CD14-positive monocyte (primary cell): ENCODE measurements around the gene MKLN1. TPM values are rescaled to one million over a fixed set of nuclear protein-coding genes. Genes with fewer than 3 reads are reported as not detected.

Source experiments
- DNase-seq, 3 donors: peaks; one replicate each; pipeline ENCODE4 v3.0.0-alpha.2; 2011 to 2022
- H2AFZ ChIP-seq: 2 replicates; pipeline ENCODE4 v1.6.0; 2012; ENCODE audit warnings: mild to moderate bottlenecking, low read depth, low read length, inconsistent platforms; ENCODE audit not compliant: insufficient read depth, poor library complexity, severe bottlenecking
- H3K27ac ChIP-seq, 2 donors: 1 replicate in 1 of 2; 2 replicates in 1 of 2; pipeline ENCODE4 v1.5.1; 2012 to 2013; ENCODE audit warnings: low read length in 2 of 2, control low read depth in 1 of 2, inconsistent platforms in 1 of 2, low read depth in 1 of 2, mild to moderate bottlenecking in 1 of 2
- H3K27me3 ChIP-seq, 2 donors: one replicate each; pipeline versions ENCODE4 v1.6.0 to v1.6.1; 2011 to 2013; ENCODE audit warnings: low read length in 2 of 2; ENCODE audit not compliant: control insufficient read depth in 2 of 2, insufficient read depth in 2 of 2
- H3K36me3 ChIP-seq, 2 donors: replicated peaks in 1 of 2; 1 replicate in 1 of 2; 2 replicates in 1 of 2; pipeline versions ENCODE4 v1.5.1 to v1.6.1; 2012 to 2013; ENCODE audit warnings: low read length in 2 of 2, control low read depth in 1 of 2, inconsistent platforms in 1 of 2, mild to moderate bottlenecking in 1 of 2; ENCODE audit not compliant: insufficient read depth in 2 of 2, control insufficient read depth in 1 of 2
- H3K4me1 ChIP-seq, 2 donors: 1 replicate in 1 of 2; 2 replicates in 1 of 2; pipeline versions ENCODE4 v1.5.1 to v1.6.1; 2012 to 2013; ENCODE audit warnings: low read length in 2 of 2, control low read depth in 1 of 2, inconsistent platforms in 1 of 2, mild to moderate bottlenecking in 1 of 2, moderate library complexity in 1 of 2; ENCODE audit not compliant: insufficient read depth in 2 of 2, control insufficient read depth in 1 of 2
- H3K4me2 ChIP-seq: replicated peaks from 2 replicates; pipeline ENCODE3; 2012; ENCODE audit warnings: low read length, moderate library complexity, mild to moderate bottlenecking; ENCODE audit not compliant: poor library complexity, severe bottlenecking; ENCODE audit errors: extremely low read depth
- H3K4me3 ChIP-seq, 3 experiments: fragments of 200-600 bp in 1 of 3; sonication (generic) in 1 of 3; replicated peaks in 1 of 3; 1 replicate in 2 of 3; 2 replicates in 1 of 3; pipeline ENCODE4 v1.5.1; 2011 to 2013; ENCODE audit warnings: low read length in 3 of 3, mild to moderate bottlenecking in 3 of 3, control low read depth in 2 of 3, low read depth in 2 of 3, inconsistent platforms in 1 of 3, moderate library complexity in 1 of 3
- H3K79me2 ChIP-seq: 2 replicates; pipeline ENCODE4 v1.6.0; 2012; ENCODE audit warnings: mild to moderate bottlenecking, control low read depth, inconsistent platforms, low read length, moderate library complexity; ENCODE audit not compliant: insufficient read depth
- H3K9ac ChIP-seq: 2 replicates; pipeline ENCODE4 v1.6.0; 2017; ENCODE audit warnings: low read length, mild to moderate bottlenecking; ENCODE audit not compliant: insufficient read depth, poor library complexity, severe bottlenecking
- H3K9me3 ChIP-seq, 2 donors: replicated peaks in 1 of 2; 1 replicate in 1 of 2; 2 replicates in 1 of 2; pipeline versions ENCODE4 v1.5.1 to v1.6.1; 2012 to 2013; ENCODE audit warnings: low read length in 2 of 2, control low read depth in 1 of 2; ENCODE audit not compliant: control insufficient read depth in 1 of 2, insufficient read depth in 1 of 2
- H4K20me1 ChIP-seq: 2 replicates; pipeline ENCODE4 v1.6.0; 2012; ENCODE audit warnings: mild to moderate bottlenecking, low read length, control low read depth, moderate library complexity; ENCODE audit not compliant: insufficient read depth
- H3K27ac Mint-ChIP-seq, 7 donors: one replicate each; pipeline ENCODE4 v1.8.0; 2020; ENCODE audit warnings: mild to moderate bottlenecking in 7 of 7, mixed read lengths in 7 of 7, moderate library complexity in 6 of 7, inconsistent platforms in 2 of 7
- H3K27me3 Mint-ChIP-seq, 3 donors: one replicate each; pipeline ENCODE4 v1.8.0; 2021 to 2022; ENCODE audit warnings: low read depth in 3 of 3, mild to moderate bottlenecking in 3 of 3, mixed read lengths in 3 of 3, moderate library complexity in 3 of 3, inconsistent platforms in 1 of 3
- H3K36me3 Mint-ChIP-seq, 2 donors: one replicate each; pipeline ENCODE4 v1.8.0; 2020; ENCODE audit warnings: mixed read lengths in 2 of 2, inconsistent platforms in 1 of 2, mild to moderate bottlenecking in 1 of 2
- H3K4me1 Mint-ChIP-seq: one replicate; pipeline ENCODE4 v1.8.0; 2020; ENCODE audit warnings: mild to moderate bottlenecking, mixed read lengths
- H3K4me3 Mint-ChIP-seq, 2 donors: one replicate each; pipeline ENCODE4 v1.8.0; 2020; ENCODE audit warnings: mild to moderate bottlenecking in 2 of 2, mixed read lengths in 2 of 2, moderate library complexity in 1 of 2
- H3K9me3 Mint-ChIP-seq, 7 donors: one replicate each; pipeline ENCODE4 v1.8.0; 2020 to 2022; ENCODE audit warnings: mixed read lengths in 7 of 7, mild to moderate bottlenecking in 6 of 7, moderate library complexity in 6 of 7, inconsistent platforms in 2 of 7
- WGBS: methylation state at CpG from one replicate; pipeline ENCODE4 v1.1.5; 2013; ENCODE audit warnings: missing lambda C conversion rate; ENCODE audit not compliant: insufficient coverage; 5-methylcytosine and 5-hydroxymethylcytosine counted together
- intact Hi-C, 2 donors: fragments of 100-400 bp; cut with micrococcal nuclease; formaldehyde crosslinking; loops; one replicate each; pipeline versions ENCODE4 v1.15.0 to v1.15.1; 2023
- polyA plus RNA-seq, 3 donors: library from polyadenylated mRNA; depleted of rRNA in 1 of 3; unstranded in 2 of 3; stranded (reverse) in 1 of 3; fragments of 300-500 nt in 2 of 3; fragments of >200 nt in 1 of 3; fragmentation: Illumina TruSeq in 2 of 3; gene quantifications; 1 replicate in 2 of 3; 2 replicates in 1 of 3; pipeline ENCODE4 v1.2.3, GENCODE V29; 2012 to 2021
- TF ChIP-seq, protein P1 (sequence below): fragments of 200-600 bp; IDR thresholded peaks from one replicate; pipeline ENCODE4 v1.8.0; 2022; ENCODE audit warnings: antibody characterized with exemption, mild to moderate bottlenecking

The MKLN1 gene
- polyA plus RNA-seq, 3 donors: 12.2 to 18.5 (median 17.2) TPM

- H2AFZ ChIP-seq: no peak overlapping the region
Measured at GRCh38 chr7:131293018-131293417, 34.7 kb upstream of the MKLN1 start.

GRCh38 chr7:131294553-131294952 is 33.1 kb upstream of the MKLN1 start:
- H3K4me1 Mint-ChIP-seq: peaks cover 2% of the 10 kb centered on the region
- Histone ChIP-seq H3K9ac (no peak overlapping the region), H3K27me3 (no peaks in the 10 kb centered on the region), H3K9me3 (no peaks in the 10 kb centered on the region), H3K79me2 (no peaks in the 10 kb centered on the region), H3K4me1 (no peaks in the 10 kb centered on the region), H4K20me1 (no peaks in the 10 kb centered on the region), H3K4me2 (no peak overlapping the region), H3K4me3 (no peak overlapping the region), H3K36me3 (no peaks in the 10 kb centered on the region), H3K27ac (no peak overlapping the region), H2AFZ (no peak overlapping the region)
- WGBS: 100% methylated on average over 1 of the region's 3 CpGs
- DNase-seq: no peak
- no peak overlapping the region for H3K27ac Mint-ChIP-seq
- H3K36me3 Mint-ChIP-seq: no peaks in the 10 kb centered on the region
- TF ChIP-seq, protein P1, sequence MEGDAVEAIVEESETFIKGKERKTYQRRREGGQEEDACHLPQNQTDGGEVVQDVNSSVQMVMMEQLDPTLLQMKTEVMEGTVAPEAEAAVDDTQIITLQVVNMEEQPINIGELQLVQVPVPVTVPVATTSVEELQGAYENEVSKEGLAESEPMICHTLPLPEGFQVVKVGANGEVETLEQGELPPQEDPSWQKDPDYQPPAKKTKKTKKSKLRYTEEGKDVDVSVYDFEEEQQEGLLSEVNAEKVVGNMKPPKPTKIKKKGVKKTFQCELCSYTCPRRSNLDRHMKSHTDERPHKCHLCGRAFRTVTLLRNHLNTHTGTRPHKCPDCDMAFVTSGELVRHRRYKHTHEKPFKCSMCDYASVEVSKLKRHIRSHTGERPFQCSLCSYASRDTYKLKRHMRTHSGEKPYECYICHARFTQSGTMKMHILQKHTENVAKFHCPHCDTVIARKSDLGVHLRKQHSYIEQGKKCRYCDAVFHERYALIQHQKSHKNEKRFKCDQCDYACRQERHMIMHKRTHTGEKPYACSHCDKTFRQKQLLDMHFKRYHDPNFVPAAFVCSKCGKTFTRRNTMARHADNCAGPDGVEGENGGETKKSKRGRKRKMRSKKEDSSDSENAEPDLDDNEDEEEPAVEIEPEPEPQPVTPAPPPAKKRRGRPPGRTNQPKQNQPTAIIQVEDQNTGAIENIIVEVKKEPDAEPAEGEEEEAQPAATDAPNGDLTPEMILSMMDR: no peak
- H3K4me3 Mint-ChIP-seq: no peak overlapping the region
- peaks cover 0 to 3% (median 3%) of the 10 kb centered on the region in 3 donors for H3K27me3 Mint-ChIP-seq
- H3K9me3 Mint-ChIP-seq: no peaks in the 10 kb centered on the region
- intact Hi-C loops: no loop called here

More at GRCh38 chr7:131293018-131293417, 34.7 kb upstream of the MKLN1 start:
- Mint-ChIP-seq H3K9me3 (peaks cover 1 to 6% (median 3%) of the 10 kb centered on the region in 7 donors), H3K4me3 (no peak overlapping the region), H3K36me3 (peaks cover 0 to 3% of the 10 kb centered on the region in 2 donors), H3K27me3 (peaks cover 3% of the 10 kb centered on the region in 3 donors), H3K4me1 (no peaks in the 10 kb centered on the region), H3K27ac (no peak overlapping the region)
- Histone ChIP-seq H3K79me2 (no peaks in the 10 kb centered on the region), H4K20me1 (no peaks in the 10 kb centered on the region), H3K4me1 (no peaks in the 10 kb centered on the region), H3K9me3 (peaks cover 3 to 5% of the 10 kb centered on the region in 2 donors), H3K27ac (no peak overlapping the region), H3K27me3 (no peaks in the 10 kb centered on the region), H3K4me3 (no peak overlapping the region), H3K36me3 (no peaks in the 10 kb centered on the region), H3K4me2 (no peak overlapping the region), H3K9ac (no peak overlapping the region)
- intact Hi-C loops: no loop called here
- no peak for DNase-seq
- WGBS: no CpG with 5 or more reads among the region's 1 CpG
- TF ChIP-seq, protein P1: no peak
